Activated naive CD8-positive, alpha-beta T cell treated with anti-CD3 and anti-CD28 coated beads, Interleukin-2, amount 50 U/mL, for 24 hours (primary cell): Measurements from ENCODE around the gene TRPM2.

Experiments
- ATAC-seq: fragments of 150-1000 bp; cut with Tn5 transposase; one replicate; pipeline ENCODE4 v1.10.0; 2021
- DNase-seq: peaks from one replicate; pipeline ENCODE4 v3.0.0; 2021
- H3K27ac Mint-ChIP-seq: one replicate; pipeline ENCODE4 v1.8.0; 2021; ENCODE audit warnings: mild to moderate bottlenecking, mixed read lengths
- H3K27me3 Mint-ChIP-seq: one replicate; pipeline ENCODE4 v1.8.0; 2021; ENCODE audit warnings: mixed read lengths
- H3K36me3 Mint-ChIP-seq: one replicate; pipeline ENCODE4 v1.8.0; 2021; ENCODE audit warnings: low read depth, mixed read lengths
- H3K4me1 Mint-ChIP-seq: one replicate; pipeline ENCODE4 v1.8.0; 2021; ENCODE audit warnings: mixed read lengths
- H3K4me3 Mint-ChIP-seq: one replicate; pipeline ENCODE4 v1.8.0; 2021; ENCODE audit warnings: mild to moderate bottlenecking, moderate library complexity, mixed read lengths
- H3K9me3 Mint-ChIP-seq: one replicate; pipeline ENCODE4 v1.8.0; 2021; ENCODE audit warnings: mixed read lengths

Gene TRPM2

GRCh38 chr21:44327603-44327974 is 25.8 kb upstream of the TRPM2 start:
- Mint-ChIP-seq H3K4me1 (no peaks in the 10 kb centered on the region), H3K27me3 (no peaks in the 10 kb centered on the region), H3K36me3 (peaks cover 6% of the 10 kb centered on the region), H3K27ac (no peak overlapping the region), H3K9me3 (no peaks in the 10 kb centered on the region), H3K4me3 (no peak overlapping the region)
- no peak for ATAC-seq
- no peak for DNase-seq

GRCh38 chr21:44328242-44328895 is 25.1 kb upstream of the TRPM2 start:
- Mint-ChIP-seq H3K4me3 (no peak overlapping the region), H3K4me1 (no peaks in the 10 kb centered on the region), H3K36me3 (peaks cover 3% of the 10 kb centered on the region), H3K27ac (no peak overlapping the region), H3K27me3 (no peaks in the 10 kb centered on the region), H3K9me3 (no peaks in the 10 kb centered on the region)
- DNase-seq, result no peak
- ATAC-seq, result no peak

GRCh38 chr21:44329086-44329889 is 24.1 kb upstream of the TRPM2 start:
- Mint-ChIP-seq H3K9me3 (no peaks in the 10 kb centered on the region), H3K36me3 (peaks cover 3% of the 10 kb centered on the region), H3K27ac (peak overlapping the region; percentile 29), H3K4me1 (no peaks in the 10 kb centered on the region), H3K27me3 (no peaks in the 10 kb centered on the region), H3K4me3 (no peak overlapping the region)
- no peak for DNase-seq
- no peak for ATAC-seq

GRCh38 chr21:44329971-44330681 is 23.3 kb upstream of the TRPM2 start:
- ATAC-seq (no peak), DNase-seq (no peak)
- no peak overlapping the region for H3K27ac Mint-ChIP-seq
- no peaks in the 10 kb centered on the region for H3K27me3 Mint-ChIP-seq
- H3K36me3 Mint-ChIP-seq, result peaks cover 3% of the 10 kb centered on the region
- no peaks in the 10 kb centered on the region for H3K4me1 Mint-ChIP-seq
- H3K9me3 Mint-ChIP-seq, result no peaks in the 10 kb centered on the region
- H3K4me3 Mint-ChIP-seq, result no peak overlapping the region

- Mint-ChIP-seq H3K27me3 (no peaks in the 10 kb centered on the region), H3K9me3 (no peaks in the 10 kb centered on the region), H3K4me1 (no peaks in the 10 kb centered on the region), H3K4me3 (no peak overlapping the region), H3K27ac (no peak overlapping the region), H3K36me3 (peaks cover 3% of the 10 kb centered on the region)
- DNase-seq, result no peak
- ATAC-seq, result no peak
Observed at GRCh38 chr21:44330698-44331097, 22.7 kb upstream of the TRPM2 start.

- Mint-ChIP-seq H3K27me3 (no peaks in the 10 kb centered on the region), H3K9me3 (no peaks in the 10 kb centered on the region), H3K27ac (peak overlapping the region; percentile 39), H3K4me1 (no peaks in the 10 kb centered on the region), H3K4me3 (no peak overlapping the region), H3K36me3 (peaks cover 3% of the 10 kb centered on the region)
- DNase-seq (no peak), ATAC-seq (no peak)
Observed at GRCh38 chr21:44331209-44331608, 22.2 kb upstream of the TRPM2 start.

GRCh38 chr21:44331650-44332307 is 21.6 kb upstream of the TRPM2 start:
- Mint-ChIP-seq H3K9me3 (no peaks in the 10 kb centered on the region), H3K36me3 (peaks cover 3% of the 10 kb centered on the region), H3K27me3 (no peaks in the 10 kb centered on the region), H3K4me1 (no peaks in the 10 kb centered on the region), H3K4me3 (no peak overlapping the region), H3K27ac (peak overlapping the region; percentile 47)
- DNase-seq, result no peak
- ATAC-seq, result no peak

- no peak overlapping the region for H3K27ac Mint-ChIP-seq
Observed at GRCh38 chr21:44332383-44332782, 21.0 kb upstream of the TRPM2 start.

GRCh38 chr21:44332965-44333364 is 20.5 kb upstream of the TRPM2 start:
- Mint-ChIP-seq H3K36me3 (peaks cover 3% of the 10 kb centered on the region), H3K27ac (no peak overlapping the region), H3K4me3 (no peak overlapping the region), H3K4me1 (peaks cover 1% of the 10 kb centered on the region), H3K9me3 (no peaks in the 10 kb centered on the region), H3K27me3 (no peaks in the 10 kb centered on the region)
- DNase-seq, result no peak
- ATAC-seq, result no peak

More at GRCh38 chr21:44332383-44332782, 21.0 kb upstream of the TRPM2 start:
- Mint-ChIP-seq H3K36me3 (peaks cover 3% of the 10 kb centered on the region), H3K9me3 (no peaks in the 10 kb centered on the region), H3K27me3 (no peaks in the 10 kb centered on the region), H3K4me1 (no peaks in the 10 kb centered on the region), H3K4me3 (no peak overlapping the region)
- DNase-seq (no peak), ATAC-seq (no peak)

GRCh38 chr21:44333509-44334328 is 19.7 kb upstream of the TRPM2 start:
- H3K27me3 Mint-ChIP-seq, result no peaks in the 10 kb centered on the region
- no peaks in the 10 kb centered on the region for H3K9me3 Mint-ChIP-seq
- no peak overlapping the region for H3K27ac Mint-ChIP-seq
- ATAC-seq (no peak), DNase-seq (no peak)
- peaks cover 2% of the 10 kb centered on the region for H3K4me1 Mint-ChIP-seq
- no peak overlapping the region for H3K4me3 Mint-ChIP-seq
- H3K36me3 Mint-ChIP-seq, result peaks cover 3% of the 10 kb centered on the region

GRCh38 chr21:44334329-44335030 is 18.9 kb upstream of the TRPM2 start:
- H3K4me1 Mint-ChIP-seq, result peaks cover 2% of the 10 kb centered on the region
- H3K36me3 Mint-ChIP-seq, result peaks cover 3% of the 10 kb centered on the region
- H3K27me3 Mint-ChIP-seq, result no peaks in the 10 kb centered on the region
- ATAC-seq (no peak), DNase-seq (no peak)
- H3K27ac Mint-ChIP-seq, result no peak overlapping the region
- no peak overlapping the region for H3K4me3 Mint-ChIP-seq
- H3K9me3 Mint-ChIP-seq, result no peaks in the 10 kb centered on the region

GRCh38 chr21:44335266-44336059 is 18.0 kb upstream of the TRPM2 start:
- H3K27ac Mint-ChIP-seq, result no peak overlapping the region
- no peak overlapping the region for H3K4me3 Mint-ChIP-seq
- no peaks in the 10 kb centered on the region for H3K9me3 Mint-ChIP-seq
- H3K36me3 Mint-ChIP-seq, result peaks cover 3% of the 10 kb centered on the region
- H3K4me1 Mint-ChIP-seq, result peaks cover 12% of the 10 kb centered on the region
- DNase-seq, result no peak
- H3K27me3 Mint-ChIP-seq, result no peaks in the 10 kb centered on the region
- ATAC-seq, result no peak

GRCh38 chr21:44337449-44337848 is 16.0 kb upstream of the TRPM2 start:
- ATAC-seq (no peak), DNase-seq (no peak)
- H3K27ac Mint-ChIP-seq, result no peak overlapping the region
- no peaks in the 10 kb centered on the region for H3K9me3 Mint-ChIP-seq
- no peak overlapping the region for H3K4me3 Mint-ChIP-seq
- no peaks in the 10 kb centered on the region for H3K36me3 Mint-ChIP-seq
- peaks cover 14% of the 10 kb centered on the region for H3K4me1 Mint-ChIP-seq
- H3K27me3 Mint-ChIP-seq, result no peaks in the 10 kb centered on the region
